HG02678 (cell line): ENCODE data around the gene ADPRH.

Source experiments
- ATAC-seq: cut with Tn5 transposase; IDR thresholded peaks from one replicate; pipeline ENCODE4 v1.9.1; 2021; ENCODE audit warnings: mild to moderate bottlenecking, moderate library complexity; ENCODE audit not compliant: unreplicated experiment

Gene ADPRH

DNA sequence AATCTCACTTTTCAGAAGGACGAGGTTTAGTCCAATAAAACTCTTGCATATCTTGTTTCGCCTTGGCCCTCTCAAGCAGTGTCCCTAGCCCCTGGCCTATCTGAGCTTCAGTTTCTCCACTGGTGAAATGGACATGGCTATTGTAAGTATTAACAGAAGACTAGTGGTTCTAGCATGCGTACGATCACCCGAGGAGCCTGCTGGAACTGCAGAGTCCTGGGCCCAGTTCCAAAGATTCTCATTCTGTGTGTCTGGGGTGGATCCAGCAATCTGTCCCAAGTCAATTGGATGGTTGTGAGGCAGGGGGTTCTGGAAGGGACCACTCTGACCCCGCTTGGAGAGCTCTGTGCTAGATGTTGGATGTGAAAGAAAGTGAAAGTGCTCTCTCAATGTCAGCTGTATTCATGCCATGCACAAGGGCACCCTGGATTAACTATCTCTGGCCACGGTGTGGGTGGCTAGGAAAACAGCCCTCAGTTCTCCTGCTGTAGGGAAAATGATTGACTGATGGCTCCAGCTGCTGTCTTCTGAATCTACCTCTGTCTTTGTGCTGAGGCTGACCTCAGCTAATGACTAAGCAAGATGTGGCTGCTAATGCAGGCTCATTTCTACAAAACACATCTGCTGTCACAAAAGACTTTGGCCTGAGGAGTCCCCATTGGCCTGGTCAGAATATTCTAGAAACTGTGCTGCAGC lies 16.5 kb downstream of the ADPRH start:
- no peak for ATAC-seq

DNA sequence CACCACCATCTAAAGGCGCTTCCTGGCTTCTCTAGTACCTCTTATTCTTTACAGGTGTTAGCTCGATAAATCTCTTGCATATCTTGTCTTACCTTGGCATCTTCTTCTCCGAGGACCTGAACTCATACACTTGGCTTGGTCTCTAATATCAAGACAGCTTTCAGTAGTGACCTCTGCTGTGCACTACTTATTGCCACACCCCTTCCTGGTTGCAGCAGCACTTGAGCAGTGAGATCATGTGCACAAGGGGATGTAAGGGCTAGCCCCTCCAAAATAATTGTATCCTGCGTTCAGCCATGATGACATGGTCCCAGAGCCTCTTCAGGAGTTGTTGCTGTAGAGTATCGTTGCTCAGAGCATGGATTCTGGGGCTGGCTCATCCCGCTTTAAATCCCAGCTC lies 17.1 kb downstream of the ADPRH start:
- no peak for ATAC-seq

DNA sequence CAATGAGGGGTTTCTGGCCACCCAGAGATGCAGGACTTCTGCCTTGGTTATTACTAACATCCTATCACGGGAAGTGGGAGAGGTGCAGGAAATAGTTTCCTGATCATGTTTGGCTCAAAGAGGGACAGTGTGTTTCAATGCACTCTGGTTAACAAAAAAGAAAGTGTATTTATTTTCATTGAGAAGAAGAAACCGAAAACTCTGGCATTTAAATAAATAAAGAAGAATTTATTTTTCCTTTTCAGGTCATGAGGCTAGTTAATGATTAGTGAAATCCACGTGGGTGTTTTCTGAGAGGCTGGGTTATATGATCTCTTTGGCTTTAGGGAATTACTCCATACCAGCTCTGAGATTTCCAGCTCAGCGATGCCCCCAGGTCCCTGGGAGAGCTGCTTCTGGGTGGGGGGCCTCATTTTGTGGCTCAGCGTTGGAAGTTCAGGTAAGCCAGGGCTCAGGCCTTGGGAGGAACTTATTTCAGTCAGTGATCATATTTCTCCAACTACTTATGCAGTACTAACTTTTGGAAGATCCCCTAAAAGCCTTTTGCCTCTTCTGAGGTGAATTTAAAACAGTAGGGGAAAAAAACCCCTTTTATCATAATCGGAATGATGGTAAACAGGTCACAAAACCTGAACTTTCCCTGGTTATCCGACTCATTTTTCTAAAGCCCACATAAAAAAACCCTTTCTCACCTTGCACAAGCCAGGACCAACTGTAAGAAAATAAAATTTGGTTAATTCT lies 18.4 kb downstream of the ADPRH start, which contains the start of gene PLA1A:
Gene PLA1A (plus strand): TSS at position 338 of the 741 bp plus-strand sequence. CDS start 29 bp downstream, at position 367.
- ATAC-seq = no peak

DNA sequence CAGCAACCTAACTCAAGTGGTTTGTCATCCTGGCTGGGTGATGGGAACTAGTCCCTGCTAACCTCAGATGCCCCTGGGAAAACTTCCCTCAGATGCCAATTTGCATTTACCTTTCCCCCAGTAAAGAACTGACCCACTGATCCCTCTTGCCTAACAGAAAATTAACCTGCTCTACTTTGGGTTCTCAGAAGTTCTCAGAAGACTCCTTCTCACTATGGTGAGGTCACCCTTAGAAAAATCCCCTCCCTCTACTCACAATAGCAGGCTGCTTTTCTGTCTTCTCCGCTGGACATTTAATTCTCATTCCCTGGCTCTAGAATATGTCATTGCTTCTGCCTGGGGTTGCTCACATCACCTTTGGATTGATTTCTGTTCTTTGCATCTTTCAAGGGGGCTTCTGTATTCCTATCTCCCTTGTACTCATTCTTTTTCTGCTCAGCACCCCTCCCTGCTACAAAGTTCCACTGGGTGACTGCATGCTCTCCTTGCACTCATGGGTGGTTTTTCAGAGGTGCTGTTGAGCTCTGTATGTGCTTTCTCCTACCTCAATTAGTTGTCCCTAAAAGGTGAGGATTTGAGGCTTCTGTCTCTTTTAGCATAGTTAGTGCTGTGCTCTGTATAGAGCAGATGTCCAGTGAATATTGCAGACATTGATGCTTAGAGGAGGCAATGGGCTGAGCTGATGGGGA lies 19.3 kb downstream of the ADPRH start:
- ATAC-seq = peak; percentile 46

DNA sequence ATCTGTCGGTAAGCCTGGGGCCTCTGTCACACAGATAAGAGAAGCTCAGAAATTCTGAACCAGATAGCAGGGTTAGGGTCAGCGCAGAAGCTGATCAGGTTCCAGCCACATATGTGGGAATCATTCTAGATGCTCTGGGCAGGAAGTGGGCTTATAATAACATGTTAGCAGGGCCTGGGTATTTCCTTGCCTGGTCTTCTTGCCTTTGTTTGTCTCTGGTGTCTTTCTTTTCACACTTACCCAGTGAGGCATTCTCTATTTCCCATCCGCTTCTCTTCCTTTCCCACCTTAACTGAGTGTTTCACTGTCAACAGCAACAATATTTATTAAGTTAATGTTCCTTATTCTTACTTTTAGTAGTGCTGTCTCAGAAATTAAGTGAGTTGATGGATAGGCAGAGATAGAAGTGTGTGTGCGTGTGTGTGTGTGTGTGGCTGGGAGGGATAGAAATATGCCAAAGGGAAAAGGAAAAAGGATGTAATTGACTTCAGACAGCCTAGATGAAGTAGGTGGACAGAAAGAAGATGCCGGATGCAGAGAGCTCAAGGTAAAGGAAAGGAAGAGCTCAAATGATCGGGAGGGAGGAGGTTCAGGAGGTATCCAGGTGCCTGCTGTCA lies 20.4 kb downstream of the ADPRH start:
- no peak for ATAC-seq

DNA sequence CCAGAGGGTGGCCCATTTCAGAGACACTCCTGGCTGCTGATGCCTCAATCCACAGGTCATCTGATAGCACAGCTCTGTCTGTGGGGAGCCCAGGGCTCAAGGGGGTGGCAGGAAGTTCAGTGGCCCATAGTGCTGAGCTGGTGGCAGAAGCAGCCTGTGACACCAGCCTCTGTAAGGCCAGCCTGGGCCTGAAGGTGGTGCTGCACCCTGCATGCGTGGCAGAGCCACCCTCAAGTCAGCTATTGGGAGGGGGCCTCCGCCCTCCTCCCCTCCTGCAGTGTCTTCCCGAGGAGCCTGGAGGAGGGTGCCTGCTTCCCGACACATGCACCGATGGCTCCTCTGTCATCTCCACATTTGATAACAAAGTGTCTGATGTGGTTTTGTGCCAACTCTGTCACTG lies 21.4 kb downstream of the ADPRH start:
- peak; percentile 59 for ATAC-seq

DNA sequence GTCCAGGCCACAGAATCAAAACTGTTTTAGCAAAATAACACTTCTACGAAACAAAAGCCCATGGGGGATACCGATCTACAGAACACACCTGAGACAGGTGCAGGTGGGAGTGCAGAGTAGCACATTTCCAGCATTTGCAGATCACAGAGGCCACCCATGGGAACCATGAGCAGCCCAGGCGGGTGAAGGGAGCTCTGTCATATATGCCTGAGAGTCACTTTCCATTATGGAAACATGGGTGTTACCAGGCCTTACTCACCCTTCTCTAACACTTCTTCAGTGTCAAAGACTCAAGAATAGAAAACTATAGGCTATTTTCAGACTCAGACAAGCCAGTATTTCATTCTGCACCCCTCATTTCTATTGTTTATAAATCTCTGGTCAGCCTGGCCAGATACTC lies 21.9 kb downstream of the ADPRH start:
- ATAC-seq = peak; percentile 8

DNA sequence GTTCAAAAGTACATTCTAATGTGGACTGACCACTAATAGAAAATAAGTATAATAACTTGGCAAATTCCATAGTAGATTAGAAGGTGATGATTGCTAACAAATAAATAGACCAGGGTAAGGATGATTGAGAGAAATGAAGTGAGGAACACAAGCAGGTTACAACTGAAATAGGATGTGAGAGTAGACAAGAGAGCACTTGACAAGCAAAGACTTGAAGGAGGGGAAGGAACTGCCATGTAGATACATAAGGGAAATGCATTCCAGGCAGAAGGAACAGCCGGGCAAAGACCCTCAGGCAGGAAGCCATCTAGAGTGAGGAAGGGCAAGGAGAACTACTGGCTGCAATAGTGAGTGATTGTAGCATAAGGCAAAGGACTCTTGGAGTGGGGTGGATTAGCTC lies 23.4 kb downstream of the ADPRH start:
- ATAC-seq = no peak

DNA sequence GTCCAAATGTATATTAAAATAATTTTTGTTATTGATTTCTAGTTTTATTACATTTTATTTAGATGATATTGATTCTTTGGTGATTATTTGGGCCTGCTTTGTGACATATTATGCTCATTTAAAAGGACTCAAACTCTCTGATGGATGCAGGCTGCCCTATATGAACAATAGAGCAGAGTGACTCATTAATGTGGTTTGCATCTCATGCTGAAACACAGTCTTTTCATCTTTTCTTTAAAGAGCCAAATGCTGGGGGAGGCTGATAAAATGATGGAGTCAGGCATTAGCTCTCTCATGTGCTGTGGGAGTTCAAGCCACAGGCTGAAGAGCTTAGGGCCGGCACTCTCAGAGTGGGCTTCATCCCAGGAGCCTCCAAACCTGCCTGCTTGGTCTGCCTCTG lies 25.6 kb downstream of the ADPRH start:
- no peak for ATAC-seq

DNA sequence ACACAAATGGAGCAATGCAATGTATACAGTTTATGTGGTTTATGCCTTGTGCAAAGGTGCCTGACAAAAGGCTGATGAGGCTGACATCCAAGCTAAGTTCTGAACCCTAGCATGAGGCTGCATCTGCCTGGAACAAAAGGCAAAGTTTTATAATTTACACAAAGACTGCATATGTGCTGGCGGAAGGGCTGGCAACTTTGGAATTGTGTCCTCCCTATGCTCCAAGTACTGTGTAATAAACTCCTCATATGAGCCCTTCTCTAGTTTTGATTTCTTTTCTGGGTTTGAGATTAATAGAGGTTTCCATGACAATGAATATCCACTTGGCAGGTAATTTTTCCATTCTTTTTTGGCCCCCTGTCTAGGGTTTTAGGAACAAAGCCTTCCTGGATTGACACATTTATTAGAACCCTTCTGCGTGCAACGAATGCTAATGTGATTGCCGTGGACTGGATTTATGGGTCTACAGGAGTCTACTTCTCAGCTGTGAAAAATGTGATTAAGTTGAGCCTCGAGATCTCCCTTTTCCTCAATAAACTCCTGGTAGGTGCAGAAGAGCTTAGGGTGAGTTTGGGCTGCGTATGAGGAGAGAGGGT lies 29.2 kb downstream of the ADPRH start:
- no peak for ATAC-seq

DNA sequence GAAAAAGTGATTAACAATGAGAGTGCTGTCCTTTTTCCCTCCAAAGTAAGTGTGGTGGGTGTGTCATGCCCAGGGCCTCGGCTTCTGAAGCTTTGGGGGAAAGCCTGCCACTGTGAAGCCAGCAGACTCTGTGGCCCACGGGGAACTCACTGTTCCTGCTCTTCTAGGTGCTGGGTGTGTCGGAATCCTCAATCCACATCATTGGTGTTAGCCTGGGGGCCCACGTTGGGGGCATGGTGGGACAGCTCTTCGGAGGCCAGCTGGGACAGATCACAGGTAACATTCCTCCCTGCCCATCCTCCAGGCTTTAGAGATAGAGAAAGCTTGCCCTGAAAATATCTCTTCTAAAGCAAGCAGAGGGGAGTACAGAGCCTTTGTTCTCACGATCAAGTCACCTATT lies 30.0 kb downstream of the ADPRH start:
- no peak for ATAC-seq

DNA sequence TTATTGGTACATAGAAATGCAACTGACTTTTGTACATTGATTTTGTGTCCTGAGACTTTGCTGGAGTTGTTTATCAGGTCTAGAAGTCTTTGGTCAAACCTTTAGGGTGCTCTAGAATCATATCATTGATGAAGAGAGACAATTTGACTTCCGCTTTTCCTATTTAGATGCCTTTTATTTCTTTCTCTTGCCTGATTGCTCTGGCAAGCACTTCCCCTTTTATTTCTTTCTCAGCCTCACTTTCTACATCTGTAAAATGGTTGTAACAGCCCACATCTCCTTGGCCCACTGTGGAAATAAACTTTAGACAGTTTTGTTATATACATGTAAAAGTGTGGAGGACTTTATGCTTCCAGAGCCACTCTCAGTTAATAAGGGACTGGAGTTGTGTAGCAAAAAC lies 32.4 kb downstream of the ADPRH start:
- ATAC-seq = no peak

DNA sequence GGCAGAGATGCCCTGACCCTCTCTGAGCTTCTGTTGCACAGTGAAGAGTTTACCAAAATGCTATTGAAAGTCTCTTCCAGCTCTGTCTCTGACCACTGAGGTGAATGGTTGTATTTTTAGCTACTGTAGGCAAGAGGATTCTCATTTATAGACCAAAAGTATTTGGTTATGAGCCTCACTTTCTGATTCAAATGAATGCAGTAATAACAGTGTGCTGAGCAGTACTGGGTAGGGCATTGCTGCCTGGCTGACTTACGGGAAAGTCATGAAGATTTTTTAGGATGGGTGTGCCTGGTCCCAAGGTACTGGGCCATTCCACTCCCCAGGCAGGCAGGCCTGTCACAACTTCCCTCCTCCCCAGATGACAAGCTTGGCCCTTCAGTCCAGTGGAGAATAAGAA lies 33.9 kb downstream of the ADPRH start:
- no peak for ATAC-seq

DNA sequence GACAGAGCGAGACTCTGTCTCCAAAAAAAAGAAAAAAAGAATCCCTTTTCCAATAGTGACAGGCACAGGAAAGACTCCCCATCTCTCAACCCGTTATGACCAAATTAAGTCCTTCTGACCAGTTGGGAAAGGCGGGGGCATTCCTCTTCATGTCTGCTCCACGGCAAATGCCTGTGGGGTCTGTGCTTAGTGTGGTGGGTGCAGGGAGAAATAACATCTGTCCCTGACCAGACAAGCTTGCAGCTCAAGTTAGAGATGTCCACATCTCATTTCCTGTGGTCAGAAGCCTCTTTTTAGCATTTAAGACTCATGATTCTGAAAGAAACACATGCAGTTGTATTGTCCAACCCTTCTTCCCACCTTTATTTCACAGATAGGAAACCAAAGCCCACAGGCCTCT lies 34.6 kb downstream of the ADPRH start:
- no peak for ATAC-seq

DNA sequence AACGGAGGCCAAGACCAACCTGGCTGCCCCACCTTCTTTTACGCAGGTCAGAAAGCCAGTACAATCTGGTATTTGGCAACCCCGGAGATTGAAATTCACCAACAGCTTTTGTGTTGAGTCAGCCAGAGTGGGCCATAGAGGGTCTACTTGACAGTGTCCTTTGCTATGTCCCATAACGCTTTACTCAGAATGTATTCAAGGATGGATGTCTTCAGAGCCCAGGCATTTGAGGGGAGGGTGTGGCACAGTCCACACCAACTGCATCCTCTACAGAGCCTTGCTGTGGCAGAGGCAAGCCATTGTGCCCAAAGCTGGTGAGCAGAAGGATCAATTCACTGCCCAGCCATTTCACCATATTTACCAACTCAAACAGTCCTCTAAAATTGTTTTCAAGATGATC lies 36.8 kb downstream of the ADPRH start:
- no peak for ATAC-seq

DNA sequence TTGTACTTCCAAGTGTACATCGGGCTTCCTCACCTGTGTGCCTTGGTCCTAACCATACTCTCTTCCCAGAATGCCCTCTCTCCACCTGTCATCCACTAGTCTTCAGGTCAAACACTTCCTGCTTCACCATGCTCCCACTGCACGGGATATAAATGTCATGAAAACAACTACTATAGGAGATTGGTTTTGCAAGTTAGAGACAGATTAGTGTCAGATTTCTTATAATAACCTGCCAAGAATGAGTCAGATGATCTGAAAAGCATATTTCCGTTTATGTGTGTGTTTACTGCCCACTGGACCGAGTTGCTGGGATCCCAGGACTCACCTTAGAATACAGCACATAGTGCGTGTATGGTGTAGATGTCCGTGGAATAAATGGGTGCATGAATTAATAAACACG lies 39.8 kb downstream of the ADPRH start:
- ATAC-seq = no peak

DNA sequence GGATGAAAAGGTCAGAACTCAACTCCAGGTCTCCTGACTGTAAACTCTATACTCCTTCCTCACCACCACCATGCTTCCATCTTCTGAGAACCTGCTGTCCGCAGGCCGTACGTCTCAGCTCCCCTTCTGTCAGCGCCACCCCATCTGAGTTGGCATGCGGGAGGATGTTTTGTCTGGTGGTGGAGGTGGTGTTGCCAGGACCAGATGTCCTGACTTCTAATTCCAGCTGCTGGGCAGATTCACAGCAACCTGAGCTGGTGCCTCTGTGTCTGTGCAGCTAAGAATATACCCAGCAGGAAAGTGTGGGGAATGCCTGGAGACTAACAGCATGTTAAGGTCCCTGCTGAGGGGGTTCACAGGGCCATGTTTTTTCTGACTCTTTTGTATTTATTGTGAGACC lies 41.6 kb downstream of the ADPRH start:
- no peak for ATAC-seq

DNA sequence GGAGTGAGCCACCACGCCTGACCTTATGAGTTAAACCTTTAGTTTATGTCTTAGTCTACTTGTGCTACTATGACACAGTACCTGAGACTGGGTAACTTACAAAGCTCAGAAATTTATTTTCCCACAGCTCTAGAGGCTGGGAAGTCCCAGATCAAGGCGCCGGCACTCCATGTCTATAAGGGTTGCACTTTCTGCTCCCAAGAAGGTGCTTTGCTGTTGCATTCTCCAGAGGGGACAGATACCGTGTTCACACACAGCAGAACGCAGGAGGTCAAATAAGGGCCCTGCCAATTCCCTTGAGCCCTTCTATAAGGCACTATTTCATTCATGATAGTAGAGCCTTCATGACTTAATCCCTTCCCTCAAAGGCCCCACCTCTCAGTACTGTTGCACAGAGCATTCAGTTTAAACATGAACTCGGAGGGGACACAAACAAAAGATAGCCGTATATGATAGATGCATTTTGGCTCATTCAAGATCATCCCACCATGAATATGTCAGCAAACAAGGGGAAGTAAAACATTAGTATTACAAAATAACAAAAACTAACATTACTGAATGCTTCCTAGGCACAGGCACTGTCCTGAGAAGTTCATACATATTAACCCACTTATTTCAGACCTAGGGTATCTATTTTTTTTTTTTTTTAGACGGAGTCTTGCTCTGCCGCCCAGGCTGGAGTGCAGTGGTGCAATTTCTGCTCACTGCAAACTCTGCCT lies 44.9 kb downstream of the ADPRH start:
- no peak for ATAC-seq

DNA sequence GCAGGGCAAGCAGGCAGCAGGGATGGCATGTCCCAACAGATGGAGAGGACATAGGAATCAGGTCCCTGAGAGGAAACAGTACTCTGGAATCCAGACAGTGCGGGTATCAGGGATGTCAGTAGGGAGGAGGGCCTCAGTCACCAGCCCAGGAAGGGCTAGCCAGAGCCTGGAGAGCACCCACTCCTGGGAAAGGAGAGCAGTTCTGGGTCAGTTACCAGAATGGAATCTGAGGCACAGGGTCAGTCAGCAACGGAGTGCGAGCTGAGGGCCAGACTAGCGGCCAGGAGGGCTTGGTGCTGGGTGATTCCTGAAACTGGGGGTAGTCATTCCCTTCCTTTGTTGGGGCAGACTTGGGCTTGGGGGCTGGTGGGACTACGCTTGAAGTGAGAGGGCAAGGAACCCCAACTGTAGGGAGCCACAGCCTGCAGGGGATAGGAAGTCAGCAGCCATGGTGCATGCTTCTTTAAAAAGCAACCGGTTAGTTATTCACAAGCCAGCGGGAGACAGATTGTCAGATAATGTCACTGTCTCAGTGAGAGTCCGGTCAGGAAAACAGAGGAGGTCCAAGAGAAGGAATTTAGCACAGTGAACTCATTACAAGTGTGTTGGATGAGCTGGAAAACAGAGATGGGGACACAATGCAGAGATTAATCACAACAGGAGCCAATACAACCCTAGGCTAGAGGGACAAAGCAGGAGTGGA lies 46.3 kb downstream of the ADPRH start:
- ATAC-seq = no peak

DNA sequence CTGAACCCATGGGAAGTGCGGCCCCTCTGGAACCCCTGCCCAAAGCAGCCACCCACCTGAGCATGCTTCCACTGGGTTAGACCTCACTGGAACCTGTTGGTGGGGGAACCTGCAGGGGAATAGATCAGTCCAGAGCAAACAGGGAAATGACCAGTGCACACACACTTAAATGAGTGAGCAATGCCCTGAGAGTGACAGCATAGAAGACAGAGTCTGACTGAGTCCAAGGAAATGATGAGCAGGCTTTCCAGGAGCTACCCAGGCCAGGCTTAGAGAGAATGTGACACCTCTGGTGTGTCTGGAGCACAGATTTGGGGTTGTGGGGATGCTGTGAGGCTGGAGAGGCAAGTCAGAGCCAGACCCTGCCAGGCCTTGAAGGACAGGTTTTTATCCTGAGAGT lies 46.9 kb downstream of the ADPRH start:
- no peak for ATAC-seq
